Measurements from ENCODE around the gene SPDYE4. TPM values are rescaled to one million over a fixed set of nuclear protein-coding genes. Genes with fewer than 3 reads are reported as not detected.

Gene SPDYE4
- total RNA-seq, 2 experiments from 2014 or later = not detected

GRCh38 chr17:8798846-8799569 is 40.7 kb upstream of the SPDYE4 start, which contains the start of gene MFSD6L:
Gene MFSD6L (minus strand): TSS chr17:8799365. CDS start chr17:8799120, 245 bp downstream.
- H3K9me2 ChIP-seq (ENCODE audit: insufficient read depth, low read length) = no peaks in the 10 kb centered on the region
- H3K4me2 ChIP-seq (ENCODE audit: low read length) = no peak within 1 kb of the TSS
- BruUV-seq (replicated peaks) = no TSS peak
- DNase-seq (ENCODE audit: low spot score) = no peak
- no peaks in the 10 kb centered on the region for H4K20me1 ChIP-seq (ENCODE audit: insufficient read depth, low read length)
- no peaks in the 10 kb centered on the region for H3K79me2 ChIP-seq (ENCODE audit: insufficient read depth, low read depth, low read length)
- ChIA-PET CTCF (ENCODE audit: unreplicated experiment) (no interaction called here), POLR2A (no interaction called here)
- TF ChIP-seq CTCF (conservative IDR thresholded peaks at IDR 0.05; ENCODE audit: low read length) (no peak), EZH2phosphoT487 (IDR thresholded peaks at IDR 0.05; ENCODE audit: borderline replicate concordance, low read depth, low read length) (no peak)
- intact Hi-C loops (cut with micrococcal nuclease; ENCODE audit: unreplicated experiment) = no loop called here
- H3K4me3 ChIP-seq (ENCODE audit: low read depth, low read length, poor library complexity, severe bottlenecking) = no peak within 1 kb of the TSS
- H3K9me3 ChIP-seq (ENCODE audit: low read length) = no peaks in the 10 kb centered on the region
- H3K27ac ChIP-seq (ENCODE audit: low read depth, low read length, poor library complexity, severe bottlenecking) = no peak within 1 kb of the TSS
- no peaks in the 10 kb centered on the region for H3K36me3 ChIP-seq (ENCODE audit: insufficient read depth, low read length)
- no peak within 1 kb of the TSS for H2AFZ ChIP-seq (ENCODE audit: low read length)
- H3K4me1 ChIP-seq (ENCODE audit: insufficient read depth, low read length, poor library complexity, severe bottlenecking) = no peaks in the 10 kb centered on the region

- no peaks in the 10 kb centered on the region for H3K36me3 ChIP-seq (ENCODE audit: insufficient read depth, low read length)
- DNase-seq (ENCODE audit: low spot score) = no peak
- H2AFZ ChIP-seq (ENCODE audit: low read length) = no peak overlapping the region
- no peaks in the 10 kb centered on the region for H3K9me3 ChIP-seq (ENCODE audit: low read length)
- BruUV-seq (replicated peaks) = no TSS peak
- ChIA-PET CTCF (ENCODE audit: unreplicated experiment) (no interaction called here), POLR2A (no interaction called here)
- H3K27ac ChIP-seq (ENCODE audit: low read depth, low read length, poor library complexity, severe bottlenecking) = no peak overlapping the region
- H3K79me2 ChIP-seq (ENCODE audit: insufficient read depth, low read depth, low read length) = no peaks in the 10 kb centered on the region
- no peak overlapping the region for H3K4me3 ChIP-seq (ENCODE audit: low read depth, low read length, poor library complexity, severe bottlenecking)
- TF ChIP-seq CTCF (conservative IDR thresholded peaks at IDR 0.05; ENCODE audit: low read length) (no peak), EZH2phosphoT487 (IDR thresholded peaks at IDR 0.05; ENCODE audit: borderline replicate concordance, low read depth, low read length) (no peak)
- H4K20me1 ChIP-seq (ENCODE audit: insufficient read depth, low read length) = no peaks in the 10 kb centered on the region
- no peak overlapping the region for H3K4me2 ChIP-seq (ENCODE audit: low read length)
- no peaks in the 10 kb centered on the region for H3K9me2 ChIP-seq (ENCODE audit: insufficient read depth, low read length)
- intact Hi-C loops (cut with micrococcal nuclease; ENCODE audit: unreplicated experiment) = no loop called here
- no peaks in the 10 kb centered on the region for H3K4me1 ChIP-seq (ENCODE audit: insufficient read depth, low read length, poor library complexity, severe bottlenecking)
These were observed 40.0 kb upstream of the SPDYE4 start for GRCh38 chr17:8798176-8798845.

GRCh38 chr17:8797621-8798175 is 39.4 kb upstream of the SPDYE4 start:
- no peaks in the 10 kb centered on the region for H3K36me3 ChIP-seq (ENCODE audit: insufficient read depth, low read length)
- no peak overlapping the region for H2AFZ ChIP-seq (ENCODE audit: low read length)
- BruUV-seq (replicated peaks) = no TSS peak
- ChIA-PET POLR2A (no interaction called here), CTCF (ENCODE audit: unreplicated experiment) (no interaction called here)
- no peaks in the 10 kb centered on the region for H3K4me1 ChIP-seq (ENCODE audit: insufficient read depth, low read length, poor library complexity, severe bottlenecking)
- H3K27ac ChIP-seq (ENCODE audit: low read depth, low read length, poor library complexity, severe bottlenecking) = no peak overlapping the region
- no peaks in the 10 kb centered on the region for H3K9me3 ChIP-seq (ENCODE audit: low read length)
- no peaks in the 10 kb centered on the region for H3K9me2 ChIP-seq (ENCODE audit: insufficient read depth, low read length)
- no peaks in the 10 kb centered on the region for H4K20me1 ChIP-seq (ENCODE audit: insufficient read depth, low read length)
- no peak overlapping the region for H3K4me3 ChIP-seq (ENCODE audit: low read depth, low read length, poor library complexity, severe bottlenecking)
- no peak overlapping the region for H3K4me2 ChIP-seq (ENCODE audit: low read length)
- H3K79me2 ChIP-seq (ENCODE audit: insufficient read depth, low read depth, low read length) = no peaks in the 10 kb centered on the region
- DNase-seq (ENCODE audit: low spot score) = no peak
- intact Hi-C loops (cut with micrococcal nuclease; ENCODE audit: unreplicated experiment) = no loop called here
- TF ChIP-seq CTCF (conservative IDR thresholded peaks at IDR 0.05; ENCODE audit: low read length) (no peak), EZH2phosphoT487 (IDR thresholded peaks at IDR 0.05; ENCODE audit: borderline replicate concordance, low read depth, low read length) (no peak)

Data from OCI-LY7 (cell line).